GM18499 (cell line): ENCODE results near the gene S100A5.
"Not testable (repeated sequence)": the region's sequence is repeated elsewhere in the genome, so short reads cannot be mapped to it uniquely, and the experiment has no call there.

Source experiments
- ATAC-seq: cut with Tn5 transposase; IDR thresholded peaks from one replicate; pipeline ENCODE4 v1.9.1; 2021; ENCODE audit warnings: moderate number of reproducible peaks; ENCODE audit not compliant: insufficient read depth, unreplicated experiment

Gene S100A5

DNA sequence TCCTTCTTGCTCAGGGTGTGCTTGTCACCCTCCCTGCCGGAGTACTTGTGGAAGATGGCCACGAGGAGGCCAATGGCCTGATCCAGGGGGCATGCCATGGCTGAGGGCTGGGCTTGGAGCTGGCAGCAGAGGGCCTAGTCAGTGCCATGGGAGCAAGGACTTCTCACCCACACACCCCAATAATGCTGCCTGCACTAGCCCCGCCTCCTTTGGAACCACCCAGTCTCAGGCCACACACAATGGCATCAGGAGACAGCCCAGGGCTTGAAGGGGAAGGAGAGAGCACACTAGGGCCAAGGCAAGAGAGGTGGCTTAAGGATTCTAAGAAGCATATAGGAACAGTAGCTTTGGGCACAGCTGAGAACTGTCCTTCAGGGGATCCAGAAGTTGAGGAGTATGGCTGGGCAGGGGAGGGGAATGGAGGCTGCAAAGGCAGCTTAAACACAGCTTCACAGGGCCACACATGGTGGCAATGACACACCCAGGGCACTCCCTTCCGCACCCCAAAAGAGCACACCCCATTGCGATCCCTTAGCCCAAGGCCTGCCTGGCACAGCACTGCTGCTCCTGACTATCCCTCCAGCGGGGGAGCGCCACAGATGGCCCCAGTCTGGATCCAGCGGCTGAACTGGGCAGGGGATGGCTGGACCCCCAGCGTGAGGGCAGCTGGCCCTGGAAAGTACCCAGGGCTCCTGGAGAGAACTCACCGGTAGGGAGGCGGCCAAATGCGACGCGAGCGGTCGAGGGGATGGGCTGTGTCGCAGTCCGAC lies 5.3 kb downstream of the S100A5 start, which contains the start of gene S100A6:
Gene S100A6 (minus strand): TSS at position 750 of the 770 bp plus-strand sequence. CDS start 652 bp downstream, at position 98.
- no peak for ATAC-seq

GRCh38 chr1:153534925-153535241 lies 5.9 kb downstream of the S100A5 start:
- no peak for ATAC-seq

DNA sequence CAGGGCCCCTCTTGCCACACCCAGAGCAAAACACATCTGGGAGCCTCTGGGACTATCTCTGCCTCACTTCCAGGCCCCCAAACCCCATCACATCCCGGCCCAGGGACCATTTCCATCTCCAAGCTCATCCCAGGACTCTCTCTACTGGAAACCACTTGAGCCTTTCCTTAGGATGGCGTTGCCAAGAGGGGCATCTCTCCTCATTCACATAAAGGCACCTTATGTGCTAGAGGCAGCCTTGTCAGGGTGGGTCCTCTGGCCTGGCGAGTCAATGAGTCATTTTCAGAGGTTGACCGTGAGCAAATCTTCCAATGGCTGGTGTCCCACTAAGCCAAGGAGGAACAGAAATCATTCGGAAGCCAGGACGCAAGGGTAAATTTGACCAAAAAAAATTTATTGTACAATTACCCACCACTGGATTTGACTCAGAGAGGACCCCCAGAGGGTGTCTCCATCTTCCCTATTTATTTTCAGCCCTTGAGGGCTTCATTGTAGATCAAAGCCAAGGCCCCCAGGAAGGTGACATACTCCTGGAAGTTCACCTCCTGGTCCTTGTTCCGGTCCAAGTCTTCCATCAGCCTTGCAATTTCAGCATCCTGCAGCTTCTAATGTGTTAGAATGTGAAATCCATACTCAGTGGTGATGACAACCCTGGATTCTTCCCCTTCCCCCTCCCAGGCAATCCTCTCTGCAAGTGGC lies 6.4 kb downstream of the S100A5 start:
- ATAC-seq, result no peak

DNA sequence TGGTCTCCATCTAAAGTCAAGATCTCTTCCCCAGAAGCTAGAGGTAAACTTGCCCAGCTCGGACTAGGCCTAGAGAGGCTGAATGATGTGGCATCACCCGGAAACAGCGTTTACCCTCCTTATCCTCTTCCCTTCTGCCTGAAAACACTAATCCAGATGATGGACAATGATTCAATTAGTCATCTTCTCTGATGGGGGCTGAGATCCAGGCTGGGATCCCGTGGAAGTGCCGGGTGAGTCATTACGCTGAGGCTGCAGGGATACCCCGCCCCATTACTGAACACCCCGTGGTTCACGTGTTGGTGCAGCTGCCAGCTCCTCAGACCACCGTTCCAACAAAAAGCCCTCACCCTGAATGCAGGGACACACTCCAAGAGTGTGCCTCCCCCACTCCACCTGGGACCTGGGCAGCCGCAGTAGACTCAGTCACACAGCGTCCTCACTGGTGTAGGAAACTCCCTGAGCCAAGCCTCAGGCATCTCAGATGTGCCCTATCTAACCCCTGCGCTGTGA lies 7.0 kb downstream of the S100A5 start:
- no peak for ATAC-seq

DNA sequence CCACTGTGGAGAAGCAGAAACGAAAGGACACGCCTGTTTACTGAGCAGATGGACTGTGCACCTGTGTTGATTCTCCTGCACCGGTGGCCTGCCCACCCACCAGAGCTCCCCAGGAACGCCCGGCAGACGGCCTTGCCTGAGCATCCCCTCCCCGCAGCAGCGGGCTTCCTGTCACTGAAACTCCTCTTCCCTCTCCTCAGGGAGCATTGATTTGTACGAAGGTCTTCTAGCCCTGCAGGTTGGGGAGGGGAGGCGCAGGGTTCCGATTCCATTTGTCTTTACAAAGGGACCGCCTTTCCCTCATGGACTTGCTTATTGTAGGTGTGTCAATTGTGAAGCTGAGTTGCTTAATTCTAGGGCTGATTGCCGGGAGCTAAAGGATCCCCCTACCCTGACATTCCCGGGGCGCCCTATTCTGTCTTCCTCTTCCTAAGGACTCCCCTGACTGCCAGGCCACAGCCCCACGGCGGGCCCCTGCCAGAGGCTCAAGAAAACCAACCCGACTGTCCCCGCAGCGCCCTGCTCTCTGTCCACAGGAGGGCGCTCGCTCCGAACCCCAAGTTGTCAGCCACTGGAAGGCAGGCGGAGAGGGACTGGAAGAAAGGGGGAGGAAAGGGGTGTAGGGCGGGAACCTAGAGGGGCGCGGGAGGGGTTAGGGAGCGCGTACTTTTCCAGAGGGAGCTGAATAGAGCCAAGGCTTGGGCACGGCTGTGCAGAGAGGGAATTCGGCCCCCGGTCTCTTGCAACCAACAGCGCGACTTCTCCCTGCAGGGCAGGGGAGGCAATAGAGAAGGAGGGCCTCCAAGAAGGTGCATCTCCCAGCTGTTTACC lies 7.8 kb downstream of the S100A5 start:
- ATAC-seq, result no peak

DNA sequence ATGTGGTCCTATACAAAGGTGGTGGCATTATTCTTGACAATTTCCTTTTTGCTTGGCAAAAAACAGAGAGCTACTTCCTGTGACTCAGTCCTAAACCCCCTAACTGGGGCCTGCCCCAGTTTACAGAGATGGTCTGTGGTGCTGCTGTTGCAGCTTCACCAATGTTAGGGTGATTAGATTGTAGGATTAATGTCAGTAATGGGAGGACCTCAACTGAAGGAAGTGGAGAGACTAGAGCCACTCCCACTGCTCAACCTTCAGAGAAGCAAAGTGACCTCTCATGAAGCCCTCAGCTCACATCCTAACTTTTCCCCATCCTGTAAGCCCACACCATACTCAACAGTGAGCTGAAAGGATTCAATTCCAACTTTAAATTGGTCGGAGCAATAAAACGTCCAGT lies 8.6 kb downstream of the S100A5 start:
- no peak for ATAC-seq

DNA sequence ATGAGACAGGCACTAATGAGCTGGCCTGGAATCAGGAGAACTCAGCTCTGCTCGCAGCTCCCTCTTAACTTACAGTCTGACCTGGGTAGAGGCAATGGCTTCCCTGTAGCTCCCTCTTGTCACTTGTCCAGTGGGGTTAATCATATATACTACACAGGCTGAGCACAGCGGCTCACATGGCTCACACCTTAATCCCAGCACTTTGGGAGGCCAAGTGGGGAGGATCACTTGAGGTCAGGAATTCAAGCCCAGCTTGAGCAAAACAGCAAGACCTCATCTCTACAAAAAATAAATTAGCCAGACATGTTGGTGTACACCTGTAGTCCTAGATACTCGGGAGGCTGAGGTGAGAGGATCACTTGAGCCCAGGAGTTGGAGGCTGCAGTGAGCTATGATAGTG lies 9.1 kb downstream of the S100A5 start:
- ATAC-seq, result no peak

DNA sequence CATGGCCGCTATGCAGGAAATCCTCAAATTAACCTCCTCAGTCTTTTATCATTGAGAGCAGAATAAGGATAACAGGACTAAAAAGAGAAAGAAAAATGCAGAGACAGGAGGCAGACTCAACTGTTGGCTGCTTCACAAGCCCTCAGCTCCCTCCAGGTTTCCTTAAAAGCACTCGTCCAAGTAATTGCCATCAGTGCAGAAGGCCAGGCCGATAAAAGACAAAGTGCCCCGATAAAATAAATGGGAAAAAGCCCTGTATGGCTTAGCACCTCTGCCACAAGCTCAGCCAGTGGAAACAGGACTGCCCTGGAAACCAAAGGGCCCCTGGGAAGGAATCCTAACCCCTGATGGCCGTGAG lies 13.1 kb downstream of the S100A5 start:
- no peak for ATAC-seq

DNA sequence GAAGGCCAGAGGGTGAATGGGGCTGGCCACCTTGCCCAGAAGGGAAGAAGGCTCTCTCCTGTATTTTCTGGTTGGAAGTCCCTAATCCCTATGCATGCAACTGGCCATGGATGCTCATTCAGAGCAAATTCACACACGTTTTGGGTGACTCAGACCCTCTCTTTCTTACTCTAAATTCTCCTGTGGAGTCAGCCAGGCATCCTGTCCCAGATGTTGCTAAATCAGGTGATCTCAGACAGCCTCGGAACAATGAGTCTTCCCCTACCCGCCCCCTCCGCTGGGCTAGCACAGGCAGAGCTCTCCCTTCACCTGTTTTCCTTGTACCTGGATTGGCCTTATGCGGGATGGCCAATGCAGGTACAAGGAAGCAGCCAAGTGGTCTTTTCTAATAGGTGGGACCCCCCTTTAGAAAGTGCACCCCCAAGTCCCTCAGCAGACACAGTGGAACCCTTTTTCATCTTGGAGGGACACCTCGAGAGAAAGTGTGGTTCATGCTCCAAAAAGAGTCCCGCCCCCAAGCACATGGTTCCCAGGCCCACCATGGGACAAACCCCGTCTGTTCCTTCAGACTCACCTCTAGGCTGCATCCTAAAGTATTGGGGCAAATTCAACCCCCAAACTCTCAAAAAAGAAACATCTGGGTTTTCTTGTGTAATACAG lies 13.6 kb downstream of the S100A5 start:
- ATAC-seq, result no peak

- no peak for ATAC-seq
These were observed 14.6 kb downstream of the S100A5 start for GRCh38 chr1:153526132-153526543.

GRCh38 chr1:153525088-153525728 lies 15.5 kb downstream of the S100A5 start:
- ATAC-seq, result no peak

DNA sequence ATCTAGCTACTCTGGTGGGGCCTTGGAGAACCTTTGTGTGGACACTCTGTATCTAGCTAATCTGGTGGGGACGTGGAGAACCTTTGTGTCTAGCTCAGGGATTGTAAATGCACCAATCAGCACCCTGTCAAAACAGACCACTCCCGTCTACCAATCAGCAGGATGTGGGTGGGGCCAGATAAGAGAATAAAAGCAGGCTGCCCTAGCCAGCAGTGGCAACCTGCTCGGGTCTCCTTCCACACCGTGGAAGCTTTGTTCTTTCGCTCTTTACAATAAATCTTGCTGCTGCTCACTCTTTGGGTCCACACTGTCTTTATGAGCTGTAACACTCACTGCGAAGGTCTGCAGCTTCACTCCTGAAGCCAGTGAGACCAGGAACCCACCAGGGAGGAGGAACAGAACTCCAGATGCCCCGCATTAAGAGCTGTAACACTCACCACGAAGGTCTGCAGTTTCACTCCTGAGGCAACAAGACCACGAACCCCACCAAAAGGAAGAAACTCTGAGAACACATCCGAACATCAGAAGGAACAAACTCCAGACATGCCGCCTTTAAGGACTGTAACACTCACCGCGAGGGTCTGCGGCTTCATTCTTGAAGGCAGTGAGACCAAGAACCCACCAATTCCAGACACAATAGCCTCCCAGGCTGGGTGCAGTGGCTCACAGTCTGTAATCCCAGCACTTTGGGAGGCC lies 18.2 kb downstream of the S100A5 start:
- ATAC-seq, result not testable (repeated sequence)

GRCh38 chr1:153521808-153522207 lies 18.9 kb downstream of the S100A5 start:
- ATAC-seq, result not testable (repeated sequence)

DNA sequence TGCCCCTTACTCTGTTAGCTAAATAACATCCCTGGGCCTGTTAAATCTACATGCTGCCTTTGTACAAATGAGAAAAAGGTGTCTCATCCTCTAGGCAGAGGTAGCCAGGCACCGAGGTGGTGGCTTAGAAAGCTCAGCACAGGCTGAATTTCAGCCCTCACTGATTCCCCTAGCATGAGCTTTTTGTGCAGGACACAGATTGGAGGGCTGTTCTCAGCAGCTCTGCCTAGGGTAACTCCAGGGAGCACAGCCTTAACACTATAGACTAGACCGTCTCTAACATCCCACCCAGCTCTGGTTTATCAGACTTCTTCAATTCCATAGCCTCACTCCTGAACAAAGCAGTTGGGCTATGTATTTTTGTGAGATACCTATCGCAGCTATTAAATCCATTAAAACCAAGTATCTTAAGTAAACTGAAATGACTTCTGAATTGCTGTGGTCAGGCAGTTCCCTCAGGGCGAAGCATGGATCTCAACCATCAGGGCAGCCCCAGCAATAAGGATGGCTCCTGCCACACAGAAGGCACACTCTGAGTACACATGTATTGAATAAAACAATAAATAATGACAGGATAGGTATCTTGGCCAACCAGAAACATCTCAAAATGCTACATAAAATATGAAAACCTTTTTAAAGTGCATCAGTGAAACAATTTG lies 19.8 kb downstream of the S100A5 start:
- no peak for ATAC-seq

DNA sequence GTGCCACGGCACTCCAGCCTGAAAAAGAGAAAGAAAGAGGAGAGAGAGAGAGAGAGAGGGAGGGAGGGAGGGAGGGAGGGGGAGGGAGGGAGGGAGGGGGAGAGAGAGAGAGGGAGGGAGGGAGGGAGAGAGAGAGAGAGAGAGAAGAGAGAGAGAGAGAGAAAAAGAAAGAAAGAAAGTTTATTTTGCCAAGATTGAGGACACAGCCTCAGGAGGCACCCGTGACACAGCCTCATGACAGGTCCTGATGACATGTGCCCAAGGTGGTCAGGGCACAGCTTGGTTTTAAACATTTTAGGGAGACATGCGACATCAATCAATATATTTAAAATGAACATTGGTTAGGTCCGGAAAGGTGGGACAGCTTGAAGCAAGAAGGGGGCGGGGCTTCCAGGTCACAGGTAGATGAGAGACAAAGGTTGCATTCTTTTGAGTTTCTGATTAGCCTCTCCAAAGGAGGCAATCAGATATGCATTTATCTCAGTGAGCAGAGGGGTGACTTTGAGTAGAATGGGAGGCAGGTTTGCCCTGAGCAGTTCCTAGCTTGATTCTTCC lies 20.5 kb downstream of the S100A5 start:
- ATAC-seq, result not testable (repeated sequence)

DNA sequence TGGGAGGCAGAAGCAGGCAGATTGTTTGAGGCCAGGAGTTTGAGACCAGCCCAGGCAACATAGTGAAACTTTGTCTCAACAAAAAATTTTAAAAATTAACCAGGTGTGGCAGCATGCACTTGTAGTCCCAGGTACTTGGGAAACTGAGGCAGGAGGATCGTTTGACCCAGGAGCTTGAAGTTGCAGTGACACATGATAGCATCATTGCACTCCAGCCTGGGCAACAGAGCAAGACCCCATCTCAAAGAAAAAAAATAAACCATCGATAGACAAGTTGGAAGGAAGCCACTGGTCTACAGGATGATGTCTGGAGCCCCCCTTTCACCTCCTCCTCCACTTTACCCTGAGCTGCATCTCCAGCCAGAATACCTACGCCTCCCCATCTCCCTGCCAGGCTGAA lies 21.5 kb downstream of the S100A5 start:
- no peak for ATAC-seq

DNA sequence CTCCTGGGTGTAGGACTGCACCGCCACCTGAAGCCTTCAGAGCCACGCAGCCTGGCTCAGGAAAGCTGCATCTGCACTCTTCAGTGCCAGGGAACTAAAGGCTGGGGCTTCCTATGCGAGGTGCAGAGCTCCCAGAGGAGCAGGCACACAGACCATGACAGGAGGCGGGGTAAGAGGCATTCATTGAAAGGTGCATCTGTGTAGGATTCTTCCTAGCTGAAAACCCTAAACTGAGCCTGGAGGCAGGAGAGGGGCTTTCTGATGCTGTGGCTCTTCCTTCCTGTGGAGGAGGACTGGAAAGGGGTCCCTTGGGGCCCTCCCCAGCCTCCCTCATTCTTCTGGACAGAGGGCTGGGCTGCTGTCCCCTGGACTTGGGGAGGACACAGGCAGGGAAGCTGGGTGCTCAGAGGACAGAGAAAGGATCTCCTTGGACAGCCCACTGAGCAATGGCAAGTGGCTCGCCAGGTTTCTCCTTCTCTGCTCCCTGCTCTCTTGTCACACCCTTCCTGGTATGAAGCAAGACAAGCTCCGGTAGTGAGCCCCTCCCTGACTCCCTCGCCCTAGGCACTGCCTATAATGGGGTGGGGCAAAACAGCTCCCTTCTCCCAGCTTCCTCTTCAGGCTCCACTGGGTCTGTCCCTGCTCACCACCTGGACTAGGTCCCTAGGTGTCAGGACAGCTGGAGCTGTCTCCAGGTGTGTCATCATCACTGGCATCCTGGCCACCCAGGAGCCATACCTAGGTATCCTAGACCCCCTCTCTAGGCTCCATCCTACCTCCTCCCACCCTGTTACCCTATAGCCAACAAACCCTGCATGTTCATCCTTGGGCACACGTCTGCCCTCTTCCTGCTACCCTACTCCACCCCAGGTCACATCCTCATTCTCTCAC lies 25.0 kb downstream of the S100A5 start:
- no peak for ATAC-seq

DNA sequence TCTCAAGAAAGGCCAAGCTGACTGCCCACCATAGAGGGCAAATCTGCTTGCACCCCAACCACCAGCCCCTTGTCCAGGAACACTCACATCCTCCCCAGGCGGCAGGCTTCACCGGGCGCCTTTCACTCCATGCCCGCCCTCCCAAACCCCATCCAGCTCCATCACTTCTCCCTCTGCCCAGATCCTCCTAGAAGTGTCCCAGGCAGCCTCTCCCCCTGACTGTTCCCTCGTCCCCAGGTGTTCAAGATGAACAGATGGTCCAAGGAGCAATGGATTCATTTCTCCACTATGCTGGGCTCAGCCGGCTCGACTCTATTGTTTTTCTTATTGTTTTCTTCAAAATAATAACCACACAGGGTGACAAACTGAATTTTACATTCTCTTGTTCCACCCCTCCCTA lies 27.1 kb downstream of the S100A5 start:
- no peak for ATAC-seq
